GM23338 (cell line): ENCODE results near the gene TTC38. TPM values are rescaled to one million over a fixed set of nuclear protein-coding genes. Genes with fewer than 3 reads are reported as not detected.

ENCODE experiments used
- ATAC-seq: fragments of 200-7000 bp; cut with Tn5 transposase; 3 replicates; pipeline ENCODE4 v1.9.1; 2020
- DNase-seq: peaks from one replicate; pipeline ENCODE4 v3.0.0-alpha.2; 2015; ENCODE audit warnings: low spot score
- H2AFZ ChIP-seq: fragments of 200-600 bp; sonication (generic); 2 replicates; pipeline ENCODE4 v1.8.0; 2016; ENCODE audit warnings: antibody characterized with exemption, mild to moderate bottlenecking, moderate library complexity
- H3F3A ChIP-seq: fragments of 200-600 bp; sonication (generic); replicated peaks from 2 replicates; pipeline ENCODE4 v1.8.0; 2017; ENCODE audit warnings: antibody characterized with exemption, mixed run types, low read depth
- H3K27ac ChIP-seq: fragments of 200-600 bp; sonication (generic); 2 replicates; pipeline ENCODE4 v1.6.1; 2016; ENCODE audit warnings: low read depth
- H3K27me3 ChIP-seq: fragments of 200-600 bp; sonication (generic); 2 replicates; pipeline ENCODE4 v1.8.0; 2016; ENCODE audit warnings: mild to moderate bottlenecking, mixed run types, moderate library complexity; ENCODE audit not compliant: insufficient read depth
- H3K36me3 ChIP-seq: fragments of 200-600 bp; sonication (generic); 2 replicates; pipeline ENCODE4 v1.8.0; 2016; ENCODE audit warnings: mild to moderate bottlenecking; ENCODE audit not compliant: insufficient read depth
- H3K4me1 ChIP-seq: fragments of 200-600 bp; sonication (generic); 2 replicates; pipeline ENCODE4 v1.8.0; 2016; ENCODE audit warnings: mild to moderate bottlenecking, moderate library complexity; ENCODE audit not compliant: insufficient read depth
- H3K4me2 ChIP-seq: fragments of 200-600 bp; sonication (generic); 2 replicates; pipeline ENCODE4 v1.7.1; 2017; ENCODE audit warnings: mixed run types
- H3K4me3 ChIP-seq: fragments of 200-600 bp; sonication (generic); 2 replicates; pipeline ENCODE4 v1.6.1; 2016; ENCODE audit warnings: mixed run types
- H3K79me2 ChIP-seq: fragments of 200-600 bp; sonication (generic); replicated peaks from 2 replicates; pipeline ENCODE4 v1.8.0; 2017; ENCODE audit warnings: mild to moderate bottlenecking; ENCODE audit not compliant: insufficient read depth
- H3K9me2 ChIP-seq: fragments of 200-600 bp; sonication (generic); 2 replicates; pipeline ENCODE4 v1.8.0; 2017; ENCODE audit not compliant: insufficient read depth
- H4K20me1 ChIP-seq: fragments of 200-600 bp; sonication (generic); replicated peaks from 2 replicates; pipeline ENCODE4 v1.8.0; 2017; ENCODE audit warnings: mild to moderate bottlenecking; ENCODE audit not compliant: insufficient read depth
- H3K27ac Mint-ChIP-seq: 2 replicates; pipeline ENCODE4 v1.8.0; 2020; ENCODE audit warnings: inconsistent platforms, mild to moderate bottlenecking, moderate library complexity, mixed read lengths
- H3K27me3 Mint-ChIP-seq: 3 replicates; pipeline ENCODE4 v1.8.0; 2022; ENCODE audit warnings: low read depth, mild to moderate bottlenecking, moderate library complexity, mixed read lengths, inconsistent platforms; ENCODE audit not compliant: insufficient read depth, poor library complexity
- H3K36me3 Mint-ChIP-seq: 3 replicates; pipeline ENCODE4 v1.8.0; 2021; ENCODE audit warnings: low read depth, mild to moderate bottlenecking, inconsistent platforms, moderate library complexity, mixed read lengths
- H3K4me1 Mint-ChIP-seq: 3 replicates; pipeline ENCODE4 v1.8.0; 2020; ENCODE audit warnings: mild to moderate bottlenecking, inconsistent platforms, mixed read lengths
- H3K4me3 Mint-ChIP-seq: 3 replicates; pipeline ENCODE4 v1.8.0; 2021; ENCODE audit warnings: moderate library complexity, mild to moderate bottlenecking, inconsistent platforms, mixed read lengths
- H3K9me3 Mint-ChIP-seq: 3 replicates; pipeline ENCODE4 v1.8.0; 2020; ENCODE audit warnings: moderate library complexity, mild to moderate bottlenecking, inconsistent platforms, mixed read lengths
- CREB1 ChIP-seq: fragments of 250-450 bp; sonication (Bioruptor Pico); IDR thresholded peaks from 2 replicates; pipeline ENCODE4 v1.5.0; 2020; ENCODE audit warnings: low read depth, mild to moderate bottlenecking, moderate library complexity
- EZH2 ChIP-seq: fragments of 200-600 bp; sonication (generic); IDR thresholded peaks from one replicate; pipeline ENCODE4 v1.8.0; 2017; ENCODE audit warnings: antibody characterized with exemption, mild to moderate bottlenecking, low read depth; ENCODE audit not compliant: unreplicated experiment
- EZH2phosphoT487 ChIP-seq: fragments of 200-600 bp; sonication (generic); IDR thresholded peaks from one replicate; pipeline ENCODE4 v1.8.1; 2018; ENCODE audit warnings: antibody characterized with exemption; ENCODE audit not compliant: unreplicated experiment
- JUNB ChIP-seq: IDR thresholded peaks from one replicate; pipeline ENCODE4 v1.6.1; 2016; ENCODE audit warnings: antibody characterized with exemption; ENCODE audit not compliant: unreplicated experiment
- NANOG ChIP-seq: IDR thresholded peaks from 2 replicates; pipeline ENCODE4 v1.6.1; 2016; ENCODE audit warnings: antibody characterized with exemption, borderline replicate concordance
- POLR2AphosphoS5 ChIP-seq: IDR thresholded peaks from 2 replicates; pipeline ENCODE4 v1.6.1; 2016; ENCODE audit warnings: antibody characterized with exemption, low read depth
- STAT1 ChIP-seq: IDR thresholded peaks from one replicate; pipeline ENCODE4 v1.6.1; 2016; ENCODE audit warnings: antibody characterized with exemption; ENCODE audit not compliant: unreplicated experiment
- ZNF114 ChIP-seq: fragments of 250-450 bp; sonication (Bioruptor Pico); IDR thresholded peaks from 2 replicates; pipeline ENCODE4 v1.5.0; 2020; ENCODE audit warnings: mild to moderate bottlenecking, moderate library complexity
- ZNF331 ChIP-seq: fragments of 250-450 bp; sonication (Bioruptor Pico); IDR thresholded peaks from 2 replicates; pipeline ENCODE4 v1.5.0; 2020; ENCODE audit warnings: low read depth, mild to moderate bottlenecking, moderate library complexity
- polyA plus RNA-seq: library from polyadenylated mRNA; unstranded; fragments of >200 nt; fragmentation: Nextera tagmentation; extraction: Ambion mirVana; gene quantifications from 2 replicates; pipeline ENCODE4 v1.2.1, GENCODE V29; 2016
- total RNA-seq: library from RNA; depleted of rRNA; stranded (reverse); fragments of >200 nt; shearing (Covaris generic); gene quantifications from 2 replicates; pipeline ENCODE4 v1.2.3, GENCODE V29; 2014
- TF ChIP-seq, protein P1 (sequence below), 2 experiments: fragments of 200-600 bp in 1 of 2; sonication (generic) in 1 of 2; conservative IDR thresholded peaks; 2 replicates each; pipeline versions ENCODE4 v1.5.1 to v1.6.1; 2016 to 2017; ENCODE audit warnings: antibody characterized with exemption in 2 of 2, low read depth in 2 of 2, mild to moderate bottlenecking in 2 of 2, moderate library complexity in 1 of 2
- TF ChIP-seq, protein P2 (sequence below): IDR thresholded peaks from 2 replicates; pipeline ENCODE4 v1.6.1; 2016; ENCODE audit warnings: antibody characterized with exemption
- TF ChIP-seq, protein P3 (sequence below): IDR thresholded peaks from one replicate; pipeline ENCODE4 v1.6.1; 2018; ENCODE audit warnings: antibody characterized with exemption; ENCODE audit not compliant: unreplicated experiment
- TF ChIP-seq, protein P4 (sequence below): fragments of 250-450 bp; sonication (Bioruptor Pico); IDR thresholded peaks from 2 replicates; pipeline ENCODE4 v1.5.0; 2020; ENCODE audit warnings: mild to moderate bottlenecking, moderate library complexity

TTC38 gene
- total and polyA plus RNA-seq, 2 experiments from 2014 or later: 11.8 to 46.6 TPM

DNA sequence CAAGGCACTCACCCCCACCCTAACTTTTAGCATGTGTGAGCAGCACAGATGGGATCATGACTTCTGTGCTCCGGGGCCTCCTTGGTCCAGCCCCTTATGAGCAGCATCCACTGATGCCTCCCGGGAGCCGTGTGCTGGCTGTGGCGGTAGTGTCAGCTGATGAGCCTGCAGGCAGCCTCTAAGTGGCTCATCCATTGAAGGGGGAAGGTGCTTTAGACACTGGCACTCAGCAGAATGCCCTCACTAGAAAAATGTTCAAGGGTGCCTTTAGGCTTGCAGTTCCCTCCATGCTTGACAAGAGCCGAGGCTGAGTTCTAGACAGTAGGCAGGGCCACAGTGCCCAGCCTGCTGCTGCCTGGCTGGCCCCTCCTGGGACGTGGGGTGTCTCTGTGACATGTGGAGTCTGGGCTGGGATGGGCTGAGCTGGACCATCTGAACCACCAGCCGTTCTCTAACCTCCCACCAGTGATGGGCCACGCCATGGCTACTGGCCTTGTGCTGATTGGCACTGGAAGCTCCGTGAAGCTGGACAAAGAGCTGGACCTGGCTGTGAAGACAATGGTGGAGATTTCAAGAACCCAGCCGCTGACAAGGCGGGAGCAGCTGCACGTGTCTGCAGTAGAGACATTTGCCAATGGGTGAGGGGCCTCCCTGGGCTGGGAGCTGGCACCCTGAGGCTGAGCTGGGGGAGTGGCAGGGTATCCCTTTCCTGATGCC is 5.8 kb downstream of the TTC38 start:
- no peaks in the 10 kb centered on the region for H3K9me2 ChIP-seq
- Mint-ChIP-seq H3K4me1 (no peaks in the 10 kb centered on the region), H3K4me3 (no peak overlapping the region), H3K27me3 (peaks cover 5% of the 10 kb centered on the region), H3K9me3 (no peaks in the 10 kb centered on the region), H3K36me3 (peaks cover 39% of the 10 kb centered on the region), H3K27ac (no peak overlapping the region)
- no peaks in the 10 kb centered on the region for H3F3A ChIP-seq
- ATAC-seq (no peak), DNase-seq (no peak)
- no peaks in the 10 kb centered on the region for H3K4me1 ChIP-seq
- H3K4me3 ChIP-seq: no peak overlapping the region
- H3K4me2 ChIP-seq: no peak overlapping the region
- H3K79me2 ChIP-seq: no peaks in the 10 kb centered on the region
- H2AFZ ChIP-seq: no peak overlapping the region
- peaks cover 16% of the 10 kb centered on the region; the same call in 1 of the 2 replicates for H3K36me3 ChIP-seq
- no peaks in the 10 kb centered on the region for H3K27me3 ChIP-seq
- no peaks in the 10 kb centered on the region; the same call in none of the 2 replicates for H4K20me1 ChIP-seq
- TF ChIP-seq JUNB (no peak), EZH2phosphoT487 (no peak), CREB1 (CRISPR knock-in tag) (no peak), POLR2AphosphoS5 (no peak), STAT1 (no peak), ZNF331 (CRISPR knock-in tag) (no peak), NANOG (no peak), ZNF114 (CRISPR knock-in tag) (no peak), EZH2 (no peak)
- TF ChIP-seq, protein P1, sequence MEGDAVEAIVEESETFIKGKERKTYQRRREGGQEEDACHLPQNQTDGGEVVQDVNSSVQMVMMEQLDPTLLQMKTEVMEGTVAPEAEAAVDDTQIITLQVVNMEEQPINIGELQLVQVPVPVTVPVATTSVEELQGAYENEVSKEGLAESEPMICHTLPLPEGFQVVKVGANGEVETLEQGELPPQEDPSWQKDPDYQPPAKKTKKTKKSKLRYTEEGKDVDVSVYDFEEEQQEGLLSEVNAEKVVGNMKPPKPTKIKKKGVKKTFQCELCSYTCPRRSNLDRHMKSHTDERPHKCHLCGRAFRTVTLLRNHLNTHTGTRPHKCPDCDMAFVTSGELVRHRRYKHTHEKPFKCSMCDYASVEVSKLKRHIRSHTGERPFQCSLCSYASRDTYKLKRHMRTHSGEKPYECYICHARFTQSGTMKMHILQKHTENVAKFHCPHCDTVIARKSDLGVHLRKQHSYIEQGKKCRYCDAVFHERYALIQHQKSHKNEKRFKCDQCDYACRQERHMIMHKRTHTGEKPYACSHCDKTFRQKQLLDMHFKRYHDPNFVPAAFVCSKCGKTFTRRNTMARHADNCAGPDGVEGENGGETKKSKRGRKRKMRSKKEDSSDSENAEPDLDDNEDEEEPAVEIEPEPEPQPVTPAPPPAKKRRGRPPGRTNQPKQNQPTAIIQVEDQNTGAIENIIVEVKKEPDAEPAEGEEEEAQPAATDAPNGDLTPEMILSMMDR (conservative IDR thresholded peaks at IDR 0.05; ENCODE audit: low read depth in 2 of 2): no peak
- TF ChIP-seq, protein P2, sequence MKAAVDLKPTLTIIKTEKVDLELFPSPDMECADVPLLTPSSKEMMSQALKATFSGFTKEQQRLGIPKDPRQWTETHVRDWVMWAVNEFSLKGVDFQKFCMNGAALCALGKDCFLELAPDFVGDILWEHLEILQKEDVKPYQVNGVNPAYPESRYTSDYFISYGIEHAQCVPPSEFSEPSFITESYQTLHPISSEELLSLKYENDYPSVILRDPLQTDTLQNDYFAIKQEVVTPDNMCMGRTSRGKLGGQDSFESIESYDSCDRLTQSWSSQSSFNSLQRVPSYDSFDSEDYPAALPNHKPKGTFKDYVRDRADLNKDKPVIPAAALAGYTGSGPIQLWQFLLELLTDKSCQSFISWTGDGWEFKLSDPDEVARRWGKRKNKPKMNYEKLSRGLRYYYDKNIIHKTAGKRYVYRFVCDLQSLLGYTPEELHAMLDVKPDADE: no peak
- TF ChIP-seq, protein P3, sequence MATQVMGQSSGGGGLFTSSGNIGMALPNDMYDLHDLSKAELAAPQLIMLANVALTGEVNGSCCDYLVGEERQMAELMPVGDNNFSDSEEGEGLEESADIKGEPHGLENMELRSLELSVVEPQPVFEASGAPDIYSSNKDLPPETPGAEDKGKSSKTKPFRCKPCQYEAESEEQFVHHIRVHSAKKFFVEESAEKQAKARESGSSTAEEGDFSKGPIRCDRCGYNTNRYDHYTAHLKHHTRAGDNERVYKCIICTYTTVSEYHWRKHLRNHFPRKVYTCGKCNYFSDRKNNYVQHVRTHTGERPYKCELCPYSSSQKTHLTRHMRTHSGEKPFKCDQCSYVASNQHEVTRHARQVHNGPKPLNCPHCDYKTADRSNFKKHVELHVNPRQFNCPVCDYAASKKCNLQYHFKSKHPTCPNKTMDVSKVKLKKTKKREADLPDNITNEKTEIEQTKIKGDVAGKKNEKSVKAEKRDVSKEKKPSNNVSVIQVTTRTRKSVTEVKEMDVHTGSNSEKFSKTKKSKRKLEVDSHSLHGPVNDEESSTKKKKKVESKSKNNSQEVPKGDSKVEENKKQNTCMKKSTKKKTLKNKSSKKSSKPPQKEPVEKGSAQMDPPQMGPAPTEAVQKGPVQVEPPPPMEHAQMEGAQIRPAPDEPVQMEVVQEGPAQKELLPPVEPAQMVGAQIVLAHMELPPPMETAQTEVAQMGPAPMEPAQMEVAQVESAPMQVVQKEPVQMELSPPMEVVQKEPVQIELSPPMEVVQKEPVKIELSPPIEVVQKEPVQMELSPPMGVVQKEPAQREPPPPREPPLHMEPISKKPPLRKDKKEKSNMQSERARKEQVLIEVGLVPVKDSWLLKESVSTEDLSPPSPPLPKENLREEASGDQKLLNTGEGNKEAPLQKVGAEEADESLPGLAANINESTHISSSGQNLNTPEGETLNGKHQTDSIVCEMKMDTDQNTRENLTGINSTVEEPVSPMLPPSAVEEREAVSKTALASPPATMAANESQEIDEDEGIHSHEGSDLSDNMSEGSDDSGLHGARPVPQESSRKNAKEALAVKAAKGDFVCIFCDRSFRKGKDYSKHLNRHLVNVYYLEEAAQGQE: no peak
- TF ChIP-seq, protein P4, sequence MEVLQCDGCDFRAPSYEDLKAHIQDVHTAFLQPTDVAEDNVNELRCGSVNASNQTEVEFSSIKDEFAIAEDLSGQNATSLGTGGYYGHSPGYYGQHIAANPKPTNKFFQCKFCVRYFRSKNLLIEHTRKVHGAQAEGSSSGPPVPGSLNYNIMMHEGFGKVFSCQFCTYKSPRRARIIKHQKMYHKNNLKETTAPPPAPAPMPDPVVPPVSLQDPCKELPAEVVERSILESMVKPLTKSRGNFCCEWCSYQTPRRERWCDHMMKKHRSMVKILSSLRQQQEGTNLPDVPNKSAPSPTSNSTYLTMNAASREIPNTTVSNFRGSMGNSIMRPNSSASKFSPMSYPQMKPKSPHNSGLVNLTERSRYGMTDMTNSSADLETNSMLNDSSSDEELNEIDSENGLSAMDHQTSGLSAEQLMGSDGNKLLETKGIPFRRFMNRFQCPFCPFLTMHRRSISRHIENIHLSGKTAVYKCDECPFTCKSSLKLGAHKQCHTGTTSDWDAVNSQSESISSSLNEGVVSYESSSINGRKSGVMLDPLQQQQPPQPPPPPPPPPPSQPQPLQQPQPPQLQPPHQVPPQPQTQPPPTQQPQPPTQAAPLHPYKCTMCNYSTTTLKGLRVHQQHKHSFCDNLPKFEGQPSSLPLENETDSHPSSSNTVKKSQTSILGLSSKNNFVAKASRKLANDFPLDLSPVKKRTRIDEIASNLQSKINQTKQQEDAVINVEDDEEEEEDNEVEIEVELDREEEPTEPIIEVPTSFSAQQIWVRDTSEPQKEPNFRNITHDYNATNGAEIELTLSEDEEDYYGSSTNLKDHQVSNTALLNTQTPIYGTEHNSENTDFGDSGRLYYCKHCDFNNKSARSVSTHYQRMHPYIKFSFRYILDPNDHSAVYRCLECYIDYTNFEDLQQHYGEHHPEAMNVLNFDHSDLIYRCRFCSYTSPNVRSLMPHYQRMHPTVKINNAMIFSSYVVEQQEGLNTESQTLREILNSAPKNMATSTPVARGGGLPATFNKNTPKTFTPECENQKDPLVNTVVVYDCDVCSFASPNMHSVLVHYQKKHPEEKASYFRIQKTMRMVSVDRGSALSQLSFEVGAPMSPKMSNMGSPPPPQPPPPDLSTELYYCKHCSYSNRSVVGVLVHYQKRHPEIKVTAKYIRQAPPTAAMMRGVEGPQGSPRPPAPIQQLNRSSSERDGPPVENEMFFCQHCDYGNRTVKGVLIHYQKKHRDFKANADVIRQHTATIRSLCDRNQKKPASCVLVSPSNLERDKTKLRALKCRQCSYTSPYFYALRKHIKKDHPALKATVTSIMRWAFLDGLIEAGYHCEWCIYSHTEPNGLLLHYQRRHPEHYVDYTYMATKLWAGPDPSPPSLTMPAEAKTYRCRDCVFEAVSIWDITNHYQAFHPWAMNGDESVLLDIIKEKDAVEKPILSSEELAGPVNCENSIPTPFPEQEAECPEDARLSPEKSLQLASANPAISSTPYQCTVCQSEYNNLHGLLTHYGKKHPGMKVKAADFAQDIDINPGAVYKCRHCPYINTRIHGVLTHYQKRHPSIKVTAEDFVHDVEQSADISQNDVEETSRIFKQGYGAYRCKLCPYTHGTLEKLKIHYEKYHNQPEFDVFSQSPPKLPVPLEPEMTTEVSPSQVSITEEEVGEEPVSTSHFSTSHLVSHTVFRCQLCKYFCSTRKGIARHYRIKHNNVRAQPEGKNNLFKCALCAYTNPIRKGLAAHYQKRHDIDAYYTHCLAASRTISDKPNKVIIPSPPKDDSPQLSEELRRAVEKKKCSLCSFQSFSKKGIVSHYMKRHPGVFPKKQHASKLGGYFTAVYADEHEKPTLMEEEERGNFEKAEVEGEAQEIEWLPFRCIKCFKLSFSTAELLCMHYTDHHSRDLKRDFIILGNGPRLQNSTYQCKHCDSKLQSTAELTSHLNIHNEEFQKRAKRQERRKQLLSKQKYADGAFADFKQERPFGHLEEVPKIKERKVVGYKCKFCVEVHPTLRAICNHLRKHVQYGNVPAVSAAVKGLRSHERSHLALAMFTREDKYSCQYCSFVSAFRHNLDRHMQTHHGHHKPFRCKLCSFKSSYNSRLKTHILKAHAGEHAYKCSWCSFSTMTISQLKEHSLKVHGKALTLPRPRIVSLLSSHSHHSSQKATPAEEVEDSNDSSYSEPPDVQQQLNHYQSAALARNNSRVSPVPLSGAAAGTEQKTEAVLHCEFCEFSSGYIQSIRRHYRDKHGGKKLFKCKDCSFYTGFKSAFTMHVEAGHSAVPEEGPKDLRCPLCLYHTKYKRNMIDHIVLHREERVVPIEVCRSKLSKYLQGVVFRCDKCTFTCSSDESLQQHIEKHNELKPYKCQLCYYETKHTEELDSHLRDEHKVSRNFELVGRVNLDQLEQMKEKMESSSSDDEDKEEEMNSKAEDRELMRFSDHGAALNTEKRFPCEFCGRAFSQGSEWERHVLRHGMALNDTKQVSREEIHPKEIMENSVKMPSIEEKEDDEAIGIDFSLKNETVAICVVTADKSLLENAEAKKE: no peak
- H3K27ac ChIP-seq: no peak overlapping the region
